Upper lobe of right lung (tissue), 1 donor: ENCODE measurements around the gene PPP6C. TPM values are rescaled to one million over a fixed set of nuclear protein-coding genes. Genes with fewer than 3 reads are reported as not detected.
A peak's percentile ranks its signal among the peaks of the same experiment; 100 is the strongest.
"Not testable (repeated sequence)": the region's sequence is repeated elsewhere in the genome, so short reads cannot be mapped to it uniquely, and the experiment has no call there.

Source experiments
- ATAC-seq: fragments of 200-7000 bp; cut with Tn5 transposase; one replicate; pipeline ENCODE4 v1.9.1; 2020; ENCODE audit warnings: mild to moderate bottlenecking, moderate library complexity
- DNase-seq: peaks from one replicate; pipeline ENCODE4 v3.0.0-alpha.2; 2020
- H3K27ac ChIP-seq: fragments of 200-600 bp; one replicate; pipeline ENCODE4 v1.8.0; 2022
- H3K27me3 ChIP-seq: fragments of 200-600 bp; one replicate; pipeline ENCODE4 v1.8.0; 2022; ENCODE audit warnings: mild to moderate bottlenecking
- H3K36me3 ChIP-seq: fragments of 200-600 bp; one replicate; pipeline ENCODE4 v1.8.0; 2022
- H3K4me1 ChIP-seq: fragments of 200-600 bp; one replicate; pipeline ENCODE4 v1.8.0; 2022
- H3K4me3 ChIP-seq: fragments of 200-600 bp; one replicate; pipeline ENCODE4 v1.8.0; 2022; ENCODE audit warnings: mild to moderate bottlenecking
- H3K9me3 ChIP-seq: fragments of 200-600 bp; one replicate; pipeline ENCODE4 v1.8.0; 2022
- CTCF ChIP-seq: fragments of 200-600 bp; IDR thresholded peaks from one replicate; pipeline ENCODE4 v1.8.0; 2022; ENCODE audit warnings: antibody characterized with exemption
- intact Hi-C: fragments of 100-400 bp; cut with DNase I; formaldehyde crosslinking; loops from one replicate; pipeline ENCODE4 v1.11.0; 2022
- total RNA-seq: library from RNA; stranded (reverse); fragmentation: NEBNext Ultra II Directional; extraction: Animal tissue kit (Norgen Biotek cat#: 25700); gene quantifications from one replicate; pipeline ENCODE4 v1.2.1, GENCODE V29; 2021
- donor health status: DM: no; HTN: yes; CAD: no; lungs with severe emphysema.

Gene PPP6C
- total RNA-seq, 1 donor from 2014 or later = 42.2 TPM

- intact Hi-C loops = no loop called here
- no peak for TF ChIP-seq CTCF
- Histone ChIP-seq H3K27me3 (no peaks in the 10 kb centered on the region), H3K4me3 (no peak overlapping the region), H3K36me3 (peaks cover 6% of the 10 kb centered on the region), H3K27ac (peak overlapping the region; percentile 55), H3K4me1 (peaks cover 43% of the 10 kb centered on the region), H3K9me3 (no peaks in the 10 kb centered on the region)
- ATAC-seq (no peak), DNase-seq (no peak)
These were observed 6.0 kb downstream of the PPP6C start for GRCh38 chr9:125183561-125183960.

GRCh38 chr9:125183054-125183453, 6.5 kb downstream of the PPP6C start:
- H3K4me1 ChIP-seq = peaks cover 38% of the 10 kb centered on the region
- H3K36me3 ChIP-seq = peaks cover 6% of the 10 kb centered on the region
- peak; percentile 47 for ATAC-seq
- H3K4me3 ChIP-seq = no peak overlapping the region
- no peaks in the 10 kb centered on the region for H3K27me3 ChIP-seq
- intact Hi-C loops = no loop called here
- DNase-seq = no peak
- H3K9me3 ChIP-seq = no peaks in the 10 kb centered on the region
- no peak overlapping the region for H3K27ac ChIP-seq
- no peak for TF ChIP-seq CTCF

- H3K9me3 ChIP-seq, ATAC-seq, H3K27me3 ChIP-seq, H3K4me3 ChIP-seq, H3K36me3 ChIP-seq, DNase-seq, intact Hi-C loops, H3K27ac ChIP-seq: not testable (repeated sequence)
- H3K4me1 ChIP-seq = peaks cover 26% of the 10 kb centered on the region
These were observed 7.8 kb downstream of the PPP6C start for GRCh38 chr9:125181756-125182155.

- Histone ChIP-seq H3K9me3 (no peaks in the 10 kb centered on the region), H3K27me3 (no peaks in the 10 kb centered on the region), H3K36me3 (peaks cover 6% of the 10 kb centered on the region), H3K27ac (no peak overlapping the region), H3K4me3 (no peak overlapping the region), H3K4me1 (peaks cover 20% of the 10 kb centered on the region)
- no peak for TF ChIP-seq CTCF
- ATAC-seq = no peak
- no peak for DNase-seq
- intact Hi-C loops = no loop called here
These were observed 8.7 kb downstream of the PPP6C start for GRCh38 chr9:125180876-125181275.

- DNase-seq, H3K36me3 ChIP-seq, ATAC-seq, H3K27ac ChIP-seq, H3K9me3 ChIP-seq, H3K27me3 ChIP-seq, intact Hi-C loops, H3K4me3 ChIP-seq: not testable (repeated sequence)
- peaks cover 20% of the 10 kb centered on the region for H3K4me1 ChIP-seq
These were observed 9.8 kb downstream of the PPP6C start for GRCh38 chr9:125179776-125180175.

- Histone ChIP-seq H3K4me1 (peaks cover 15% of the 10 kb centered on the region), H3K27me3 (no peaks in the 10 kb centered on the region), H3K27ac (no peak overlapping the region), H3K9me3 (no peaks in the 10 kb centered on the region), H3K36me3 (peaks cover 8% of the 10 kb centered on the region), H3K4me3 (no peak overlapping the region)
- no peak for TF ChIP-seq CTCF
- intact Hi-C loops = no loop called here
- no peak for DNase-seq
- no peak for ATAC-seq
These were observed 11.7 kb downstream of the PPP6C start for GRCh38 chr9:125177888-125178287.

- no peak overlapping the region for H3K4me3 ChIP-seq
- DNase-seq = no peak
These were observed 13.0 kb downstream of the PPP6C start for GRCh38 chr9:125176636-125177035.

More at GRCh38 chr9:125176636-125177035, 13.0 kb downstream of the PPP6C start:
- ATAC-seq = no peak
- Histone ChIP-seq H3K4me1 (peaks cover 19% of the 10 kb centered on the region), H3K27ac (no peak overlapping the region), H3K9me3 (no peaks in the 10 kb centered on the region), H3K27me3 (no peaks in the 10 kb centered on the region), H3K36me3 (peaks cover 8% of the 10 kb centered on the region)
- intact Hi-C loops = no loop called here
- TF ChIP-seq CTCF = no peak
